HL-60/S4 (cell line): ENCODE data around the gene SERPINB11.
"Not testable (repeated sequence)": the region's sequence is repeated elsewhere in the genome, so short reads cannot be mapped to it uniquely, and the experiment has no call there.

Source experiments
- in situ Hi-C: fragments of 300-500 bp; cut with MboI; formaldehyde crosslinking; loops from 2 replicates; pipeline ENCODE4 v1.14.3; 2022; ENCODE audit warnings: low sequenced_read_pairs

The SERPINB11 gene, protein sequence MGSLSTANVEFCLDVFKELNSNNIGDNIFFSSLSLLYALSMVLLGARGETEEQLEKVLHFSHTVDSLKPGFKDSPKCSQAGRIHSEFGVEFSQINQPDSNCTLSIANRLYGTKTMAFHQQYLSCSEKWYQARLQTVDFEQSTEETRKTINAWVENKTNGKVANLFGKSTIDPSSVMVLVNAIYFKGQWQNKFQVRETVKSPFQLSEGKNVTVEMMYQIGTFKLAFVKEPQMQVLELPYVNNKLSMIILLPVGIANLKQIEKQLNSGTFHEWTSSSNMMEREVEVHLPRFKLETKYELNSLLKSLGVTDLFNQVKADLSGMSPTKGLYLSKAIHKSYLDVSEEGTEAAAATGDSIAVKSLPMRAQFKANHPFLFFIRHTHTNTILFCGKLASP

DNA sequence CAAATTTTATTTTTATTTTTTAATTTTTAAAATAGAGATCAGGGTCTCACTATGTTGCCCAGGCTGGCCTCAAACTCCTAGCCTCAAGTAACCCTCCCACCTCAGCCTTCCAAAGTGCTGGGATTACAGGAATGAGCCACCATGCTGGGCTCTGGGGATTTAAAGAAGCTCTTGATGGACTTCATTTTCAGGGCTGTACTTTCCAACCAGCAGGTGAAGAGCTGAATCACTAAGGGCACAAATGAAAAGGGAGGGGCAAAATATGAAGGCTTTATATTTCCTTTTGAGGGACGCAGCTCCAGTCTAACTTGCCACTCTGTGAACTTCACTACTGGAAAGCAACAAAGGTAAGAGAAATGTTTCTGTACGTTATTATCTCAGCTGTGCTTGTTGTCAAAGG, at the start of gene SERPINB11:
Gene SERPINB11 (plus strand): TSS at position 301 of the 400 bp plus-strand sequence. CDS start 7,234 bp downstream, outside the sequence.
- in situ Hi-C loops: no loop called here

DNA sequence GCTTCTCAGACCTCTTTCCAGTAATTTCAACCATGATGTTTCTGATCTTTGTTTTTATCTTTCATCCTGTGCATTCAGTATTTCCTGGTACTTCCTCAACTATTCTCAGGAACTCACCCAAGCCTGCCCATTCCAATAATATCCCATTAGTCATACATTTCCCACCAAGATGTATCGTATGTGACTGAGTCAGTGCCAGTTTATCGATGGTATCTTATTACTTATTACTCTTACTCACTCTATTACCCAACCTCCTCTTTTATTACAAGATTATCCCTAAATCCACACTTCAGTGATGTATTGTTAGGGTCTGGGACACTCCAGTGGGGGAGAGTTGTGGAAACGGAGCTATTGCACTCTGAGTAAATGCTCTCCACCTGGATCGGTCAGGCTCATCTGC, 43.8 kb upstream of the SERPINB11 start:
- in situ Hi-C loops: not testable (repeated sequence)

DNA sequence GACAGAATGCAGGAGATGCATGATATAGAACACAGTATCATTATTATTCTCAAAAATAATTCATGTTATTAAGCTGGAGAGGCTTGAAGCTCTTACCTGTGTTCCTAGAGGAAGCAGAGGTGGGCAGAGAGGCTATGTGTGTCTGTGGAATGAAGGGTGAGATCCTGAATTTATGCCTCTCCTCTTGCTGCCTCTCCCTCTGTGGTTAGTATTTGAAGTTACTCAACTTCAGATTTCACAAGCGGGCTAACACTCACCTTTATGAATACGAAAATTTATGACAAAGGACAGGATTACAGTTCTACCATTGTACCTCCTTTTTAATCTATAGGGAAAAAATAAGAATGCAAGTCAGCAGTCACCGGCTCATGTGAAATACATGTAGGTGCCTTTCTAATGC, 41.0 kb upstream of the SERPINB11 start, which contains the start of gene SERPINB3:
Gene SERPINB3 (minus strand): TSS at position 144 of the 400 bp plus-strand sequence. CDS start 677 bp downstream, outside the sequence.
- in situ Hi-C loops: not testable (repeated sequence)

DNA sequence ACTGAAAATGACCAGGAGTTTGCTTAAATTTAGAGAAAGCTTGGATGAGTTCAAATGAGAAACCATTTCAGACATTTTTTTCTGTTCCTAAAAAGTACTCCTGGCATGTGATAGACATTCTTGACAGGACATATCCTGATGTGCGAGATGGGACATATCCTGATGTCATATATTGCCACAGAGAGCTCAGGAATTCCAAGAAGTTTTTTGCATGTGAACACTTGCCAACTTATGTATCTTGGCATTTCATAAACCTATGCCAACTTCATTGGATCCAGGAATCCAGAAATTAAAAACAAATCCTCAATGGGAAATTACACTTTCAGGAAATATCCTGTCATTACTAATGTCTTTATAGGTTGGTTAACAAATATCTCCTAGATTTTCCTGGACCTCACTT, 38.2 kb upstream of the SERPINB11 start:
- in situ Hi-C loops: no loop called here

DNA sequence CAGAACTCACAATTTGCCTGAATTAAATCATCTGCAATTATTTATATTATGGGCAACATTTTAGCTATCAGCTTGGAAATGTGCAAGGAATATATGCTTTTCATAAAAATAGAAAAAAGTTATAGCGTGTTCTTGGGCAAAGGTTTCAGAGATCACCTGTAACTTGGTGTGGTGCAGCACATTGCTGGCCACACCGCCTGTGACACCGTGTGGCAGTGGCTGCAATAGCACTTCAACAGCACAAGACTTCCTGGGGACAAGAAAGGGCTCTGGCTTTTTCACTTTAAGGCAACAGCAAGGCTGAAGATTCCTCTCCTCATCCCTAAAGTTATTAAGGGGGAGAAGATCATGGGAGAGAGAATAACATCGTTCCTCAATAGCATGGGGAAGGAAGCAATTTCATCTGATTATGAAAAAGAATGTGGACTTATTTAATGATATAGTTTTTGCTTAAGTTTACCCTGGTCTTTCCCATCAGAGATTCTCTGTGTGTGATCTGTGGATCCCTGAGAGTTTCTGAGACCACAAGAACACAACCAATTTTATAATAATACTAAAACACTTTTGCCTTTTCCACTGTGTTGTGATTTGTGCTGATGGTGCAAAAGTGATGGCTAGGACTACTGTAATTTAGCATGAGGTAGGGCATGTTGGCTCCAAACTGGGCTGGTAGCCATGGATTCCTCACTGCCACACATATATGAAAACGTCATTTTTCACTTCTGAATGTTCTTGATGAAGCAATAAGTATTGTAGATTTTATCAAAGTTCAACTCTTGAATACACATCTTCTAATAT, 26.0 kb upstream of the SERPINB11 start:
- in situ Hi-C loops: no loop called here

DNA sequence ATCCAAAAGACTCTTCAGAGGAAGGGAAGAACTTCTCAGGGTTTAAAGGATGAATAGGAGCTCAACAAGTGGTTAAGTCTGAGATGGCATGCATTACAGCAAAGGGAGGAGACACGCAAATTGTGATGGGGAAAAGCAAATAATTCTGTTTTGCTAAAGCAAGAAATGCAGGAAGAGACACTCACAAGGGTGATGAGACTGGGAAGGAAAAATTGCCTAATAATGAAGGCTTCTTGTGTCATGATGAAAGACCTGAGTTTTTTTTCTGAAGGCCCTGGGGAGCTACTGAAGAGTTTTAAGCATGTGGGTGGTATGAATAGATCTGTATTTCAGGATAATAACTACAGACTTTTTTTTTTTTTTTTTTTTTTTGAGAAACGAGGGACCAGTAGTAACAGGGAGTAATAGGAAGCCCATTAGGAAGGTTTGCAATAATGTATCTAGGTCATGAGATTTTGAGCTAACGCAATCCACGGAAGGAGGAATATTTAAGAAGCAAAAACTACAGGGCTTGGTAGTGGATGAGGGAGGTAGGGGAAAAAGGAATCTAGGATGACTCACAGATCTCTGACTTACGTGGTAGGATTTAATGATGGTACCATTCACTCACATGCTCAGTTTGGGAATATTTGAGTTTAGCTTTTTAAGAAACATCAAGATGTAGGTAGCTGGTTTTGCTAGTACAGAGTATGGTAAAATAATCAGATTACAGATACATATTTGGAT, 25.1 kb upstream of the SERPINB11 start:
- in situ Hi-C loops: no loop called here

DNA sequence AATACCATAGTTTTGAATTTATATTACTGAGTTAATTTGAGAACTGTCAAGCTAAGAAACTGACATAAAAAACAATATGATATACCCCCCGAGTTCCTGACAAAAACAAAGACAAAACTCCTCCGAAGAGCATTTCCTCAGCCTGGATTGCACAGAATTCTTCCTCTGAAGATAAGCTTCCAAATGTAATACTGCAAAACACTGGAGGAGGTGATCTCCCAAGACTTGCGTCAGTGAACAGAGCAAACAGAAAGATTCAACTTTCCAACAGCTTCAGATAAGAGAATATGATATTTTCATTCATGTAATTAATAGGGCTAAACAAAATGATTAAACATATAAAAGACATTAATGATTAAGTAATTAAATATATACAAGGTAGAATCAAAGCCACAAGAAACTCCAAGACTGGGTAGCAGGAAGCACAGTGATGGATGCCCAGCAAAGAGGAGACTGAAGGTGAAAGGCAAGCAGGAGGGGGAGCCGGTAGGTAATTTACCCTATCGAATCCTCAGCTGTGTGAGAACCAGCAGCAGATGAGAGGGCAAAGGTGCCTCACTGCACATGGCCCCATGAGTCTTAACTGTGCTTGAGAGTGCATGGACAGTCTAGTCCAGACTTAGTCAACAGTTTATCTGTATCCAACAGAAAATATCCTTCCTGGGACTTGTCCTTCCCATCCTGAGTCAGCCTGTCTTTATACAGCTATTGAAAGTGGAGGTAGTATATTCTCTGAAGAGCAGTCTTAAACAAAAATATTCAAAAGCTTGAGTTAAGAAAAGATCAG, 22.7 kb upstream of the SERPINB11 start:
- in situ Hi-C loops: no loop called here

DNA sequence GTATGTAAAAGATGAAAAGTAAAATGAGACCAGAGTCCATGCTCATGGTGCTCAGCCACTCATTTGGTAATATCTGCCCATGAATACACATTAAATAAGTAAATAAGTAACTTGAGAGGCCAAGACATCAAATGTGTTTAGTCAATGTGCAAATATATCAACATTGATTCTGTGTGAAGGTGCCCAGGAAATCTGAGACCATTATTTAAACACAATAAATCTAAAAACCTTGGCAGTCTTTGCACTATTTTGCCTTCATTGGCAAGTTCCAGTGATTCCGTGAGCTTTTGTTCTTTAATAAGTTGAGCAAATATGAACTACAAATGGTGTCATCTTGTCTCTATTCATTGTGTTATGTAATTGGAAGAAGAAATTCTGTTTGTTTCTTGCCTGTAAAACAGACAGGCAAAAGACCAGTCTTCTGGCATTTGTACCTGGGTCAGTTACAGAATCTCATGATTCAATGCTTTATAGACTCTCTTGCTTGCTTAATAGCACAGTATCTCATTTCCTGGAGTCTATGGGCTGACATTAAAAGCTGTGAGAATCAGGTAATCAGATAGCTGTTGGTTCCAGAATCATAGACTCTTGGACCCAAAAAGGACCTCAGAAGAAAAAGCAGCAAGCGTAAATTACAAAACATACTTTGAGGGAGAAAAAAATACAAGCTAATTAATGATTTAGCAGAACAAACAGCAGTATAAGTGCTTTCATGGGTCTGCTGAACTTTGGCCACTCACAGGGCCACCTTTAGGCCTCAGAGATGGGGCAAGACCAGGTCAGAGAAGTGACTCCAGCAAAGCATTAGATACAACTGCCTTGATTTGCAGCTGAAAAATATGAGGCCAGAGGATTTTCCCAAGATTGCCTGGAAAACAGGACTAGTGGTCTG, 21.1 kb upstream of the SERPINB11 start:
- in situ Hi-C loops: no loop called here

DNA sequence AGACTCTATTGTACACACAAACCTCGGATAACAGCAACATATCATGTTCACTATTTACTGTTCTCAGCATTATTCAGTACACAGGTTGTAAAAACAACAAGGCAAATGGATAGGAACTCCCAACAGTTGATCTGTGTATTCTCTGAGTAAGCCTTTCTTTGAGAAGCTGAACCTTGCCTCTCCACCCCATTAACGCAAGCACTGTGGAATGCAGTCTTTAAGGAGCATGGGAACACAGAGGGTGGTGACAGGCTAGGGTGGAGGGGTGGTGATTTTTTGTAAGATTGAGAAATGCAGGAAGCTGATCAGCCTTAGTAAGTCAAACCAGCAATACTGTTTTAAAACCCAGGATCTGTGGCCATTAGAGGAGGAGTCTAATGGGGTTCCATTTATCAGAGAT, 19.6 kb upstream of the SERPINB11 start:
- in situ Hi-C loops: no loop called here

DNA sequence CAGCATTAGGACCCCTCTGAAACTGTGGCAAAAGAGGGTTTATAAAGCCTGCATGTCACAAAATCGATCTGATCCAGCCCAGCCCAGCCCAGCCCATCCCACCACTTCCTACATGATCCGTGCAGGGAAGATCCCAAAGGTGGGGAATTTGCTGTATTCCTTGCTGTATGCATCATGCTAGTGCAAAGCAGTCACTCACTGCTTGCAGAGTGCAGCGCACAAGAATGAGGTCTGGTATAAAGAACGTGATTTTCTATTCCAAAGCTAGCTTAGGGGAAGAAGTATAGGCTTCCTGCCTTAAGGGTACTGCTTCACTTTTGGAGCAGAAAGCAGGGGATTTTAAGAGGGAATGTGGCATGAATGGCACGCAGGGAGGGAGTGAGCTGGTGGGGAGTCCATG, 18.9 kb upstream of the SERPINB11 start:
- in situ Hi-C loops: no loop called here

DNA sequence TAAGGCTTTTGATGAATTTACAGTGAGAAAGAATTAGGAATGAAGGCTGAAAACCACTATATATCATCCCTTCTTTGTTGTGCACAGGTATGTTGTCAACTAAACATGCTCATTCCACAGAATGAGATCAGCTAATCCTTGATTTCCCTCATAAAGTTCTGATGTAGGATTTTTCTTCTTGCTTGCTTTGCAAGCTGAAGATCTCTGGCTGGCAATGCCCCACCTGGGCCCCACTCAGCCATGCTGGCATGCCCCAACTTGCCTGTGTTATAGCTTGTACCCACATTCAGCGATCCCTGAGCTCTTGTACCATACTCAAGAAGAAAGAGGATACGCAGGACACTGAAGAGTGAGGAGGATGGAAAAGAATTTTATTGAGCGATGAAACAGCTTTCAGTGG, 18.0 kb upstream of the SERPINB11 start:
- in situ Hi-C loops: no loop called here

DNA sequence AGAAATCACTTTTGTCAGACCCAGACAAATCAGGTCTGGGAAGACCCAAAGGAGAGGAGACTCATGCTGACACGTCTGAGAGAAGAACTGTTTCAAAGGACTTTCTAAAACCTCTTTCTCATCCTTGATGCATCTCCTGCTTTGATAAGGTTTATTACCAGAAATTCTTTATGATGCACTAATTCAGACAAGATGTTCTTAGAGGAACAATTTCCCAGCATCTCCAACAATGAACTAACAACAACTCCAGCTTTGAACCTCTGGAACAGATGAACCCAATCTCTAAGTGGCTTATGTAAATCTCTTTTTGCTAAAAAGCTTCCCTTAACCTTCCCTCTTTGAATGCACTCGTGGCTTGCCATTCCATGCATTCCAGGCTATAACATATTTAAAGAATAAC, 15.9 kb upstream of the SERPINB11 start:
- in situ Hi-C loops: no loop called here

DNA sequence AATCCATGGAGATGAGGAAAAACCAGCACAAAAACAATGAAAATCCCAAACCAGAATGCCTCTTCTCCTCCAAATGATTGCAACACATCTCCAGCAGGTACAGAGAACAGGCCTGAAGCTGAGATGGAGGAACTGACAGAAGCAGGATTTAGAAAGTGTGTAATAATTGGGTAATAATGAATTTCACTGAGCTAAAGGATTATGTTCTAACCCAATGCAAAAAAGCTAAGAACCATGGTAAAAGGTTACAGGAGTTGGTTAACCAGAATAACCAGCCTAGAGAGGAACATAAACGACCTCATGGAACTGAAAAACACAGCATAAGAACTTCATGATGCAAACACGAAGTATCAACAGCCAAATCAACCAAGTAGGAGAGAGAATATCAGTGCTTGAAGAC, 13.7 kb upstream of the SERPINB11 start:
- in situ Hi-C loops: no loop called here

DNA sequence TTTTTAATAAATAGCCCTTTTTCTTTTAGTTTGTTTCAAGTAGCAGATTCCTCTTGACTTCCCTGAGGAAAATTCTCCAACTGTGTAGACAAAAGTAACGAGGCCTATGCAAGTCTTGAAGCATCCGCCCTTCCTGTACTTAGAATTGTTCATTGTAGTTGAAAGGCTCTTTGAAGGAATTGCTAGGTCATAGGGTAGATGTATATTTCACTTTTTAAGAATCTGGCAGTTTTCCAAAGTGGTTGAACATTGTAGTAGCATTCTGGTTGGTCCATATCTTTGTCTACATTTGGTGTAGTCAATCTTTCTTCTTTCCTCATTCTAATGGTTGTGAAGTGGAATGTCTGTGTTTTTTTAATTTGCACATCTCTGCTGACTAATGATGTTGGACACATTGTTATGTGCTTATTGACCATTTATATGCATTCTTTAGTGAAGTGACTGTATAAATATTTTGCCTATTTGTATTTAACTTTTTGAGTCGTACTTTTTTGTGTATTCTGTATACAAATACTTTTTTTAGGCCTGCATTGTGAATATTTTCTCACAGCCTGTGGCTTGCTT, 5.6 kb upstream of the SERPINB11 start:
- in situ Hi-C loops: no loop called here

DNA sequence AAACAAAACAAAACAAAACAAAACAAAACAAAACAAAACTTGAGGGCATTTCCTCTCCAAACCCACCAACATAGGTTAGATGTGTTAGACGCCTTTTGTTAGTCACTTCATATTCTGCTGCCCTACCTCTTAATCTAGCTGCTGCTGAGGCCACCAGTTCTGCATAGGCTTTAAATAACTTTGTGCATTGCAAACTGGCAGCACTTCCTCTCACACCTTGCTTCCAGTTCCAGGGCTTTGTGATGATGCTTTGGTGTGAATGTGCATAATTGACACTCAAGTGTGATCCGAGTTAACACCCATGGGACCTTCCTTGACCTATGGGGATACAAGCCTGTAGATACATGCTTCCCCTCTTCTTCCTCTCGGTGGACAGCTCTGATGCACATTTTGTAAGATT, 2.3 kb upstream of the SERPINB11 start:
- in situ Hi-C loops: no loop called here

DNA sequence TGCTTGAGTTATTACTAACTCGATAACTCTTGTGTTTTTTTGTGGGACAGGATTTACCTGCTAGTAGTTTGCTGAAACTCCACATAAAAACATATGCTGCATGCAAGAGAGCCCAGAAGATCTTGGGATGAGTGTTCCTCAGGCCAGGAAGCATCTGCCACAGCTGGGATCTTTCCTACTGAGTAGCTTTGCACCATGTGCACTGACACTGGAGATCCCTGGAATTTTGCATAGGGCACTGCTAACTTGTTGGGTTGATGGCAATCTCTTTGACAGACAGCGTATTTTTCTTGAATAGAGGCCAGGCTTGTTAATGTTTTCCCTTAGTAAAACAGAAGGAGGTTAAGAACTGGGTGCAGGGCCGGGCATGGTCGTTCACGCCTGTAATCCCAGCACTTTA, 808 bp upstream of the SERPINB11 start:
- in situ Hi-C loops: no loop called here

DNA sequence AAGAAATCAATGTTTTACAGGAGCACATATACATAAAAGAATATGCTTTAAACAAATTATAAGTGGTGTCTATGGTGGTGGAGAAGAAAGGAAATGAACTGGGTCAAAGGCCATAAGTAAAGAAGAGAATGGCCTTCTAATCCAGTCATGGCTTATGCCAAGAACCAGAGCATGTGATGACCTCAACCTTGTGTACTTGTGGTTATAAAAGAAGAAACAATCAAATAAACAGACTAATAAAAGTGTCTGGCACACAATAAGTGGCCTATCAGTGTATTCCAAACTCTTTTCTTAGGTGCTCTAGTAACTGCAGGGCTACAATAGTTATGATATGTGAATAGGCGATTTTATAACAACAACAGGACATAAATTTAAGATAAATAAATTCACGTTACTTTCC, 2.6 kb downstream of the SERPINB11 start:
- in situ Hi-C loops: no loop called here

DNA sequence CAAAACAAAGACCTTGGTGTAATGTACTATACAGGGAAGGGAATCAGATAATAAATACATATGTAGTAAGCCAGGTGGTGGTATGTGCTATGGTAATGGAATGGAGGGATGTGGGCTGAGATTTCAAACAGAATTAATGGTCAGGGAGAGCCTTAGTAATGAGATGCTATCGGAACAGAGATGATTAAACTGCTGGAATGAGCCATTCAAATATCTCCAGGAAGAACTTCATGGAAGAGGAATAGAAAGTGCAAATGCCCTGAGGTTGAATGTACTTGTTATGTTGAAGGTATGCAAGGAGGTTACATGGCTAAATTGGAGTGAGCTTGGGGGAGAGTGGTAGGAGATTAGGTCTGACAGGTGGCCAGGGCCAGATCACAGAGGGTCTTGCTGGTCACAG, 5.1 kb downstream of the SERPINB11 start:
- in situ Hi-C loops: no loop called here

DNA sequence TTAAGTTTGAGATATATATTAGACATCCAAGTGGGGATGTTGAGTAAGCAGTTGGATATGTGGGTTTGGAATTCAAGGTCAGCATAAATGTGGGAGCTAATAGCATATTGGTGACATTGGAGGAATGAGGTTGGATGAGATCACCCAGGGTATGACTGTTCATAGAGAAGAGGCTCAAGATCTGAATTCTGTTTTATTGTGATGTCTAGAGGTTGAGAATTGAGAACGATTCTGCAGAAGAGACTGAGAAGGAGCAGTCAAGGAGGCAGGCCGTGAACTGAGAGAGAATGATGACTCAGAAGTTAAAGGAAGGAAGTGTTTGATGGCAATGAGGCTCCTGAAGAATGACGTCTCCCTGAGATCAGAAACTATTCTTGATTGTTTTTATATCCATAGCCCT, 5.9 kb downstream of the SERPINB11 start:
- in situ Hi-C loops: no loop called here
